Coronary artery (tissue), 2 donors: ENCODE results near the gene SLC37A4.
A peak's percentile ranks its signal among the peaks of the same experiment; 100 is the strongest.
"Not testable (repeated sequence)": the region's sequence is repeated elsewhere in the genome, so short reads cannot be mapped to it uniquely, and the experiment has no call there.

Experiments
- DNase-seq: peaks from one replicate; pipeline ENCODE4 v3.0.0-alpha.2; 2017; ENCODE audit warnings: low spot score
- H3K27ac ChIP-seq, 2 donors: fragments of 200-600 bp; sonication (generic); one replicate each; pipeline ENCODE4 v1.5.1; 2016 to 2019
- H3K4me3 ChIP-seq: fragments of 200-600 bp; sonication (generic); 2 replicates; pipeline ENCODE4 v1.5.1; 2016; ENCODE audit warnings: mild to moderate bottlenecking, moderate library complexity
- CTCF ChIP-seq: fragments of 200-600 bp; sonication (generic); IDR thresholded peaks from one replicate; pipeline ENCODE4 v1.5.1; 2019; ENCODE audit warnings: antibody characterized with exemption

SLC37A4 gene

GRCh38 chr11:119061256-119061655, 30.6 kb upstream of the SLC37A4 start:
- DNase-seq: no peak
- no peak overlapping the region for H3K27ac ChIP-seq
- no peak overlapping the region for H3K4me3 ChIP-seq
- TF ChIP-seq CTCF: no peak

- H3K4me3 ChIP-seq, H3K27ac ChIP-seq, DNase-seq: not testable (repeated sequence)
Measured at GRCh38 chr11:119059128-119059527, 28.5 kb upstream of the SLC37A4 start.

GRCh38 chr11:119057000-119057769, 26.5 kb upstream of the SLC37A4 start, which contains the start of gene HYOU1:
Gene HYOU1 (minus strand): TSS chr11:119057205. CDS start chr11:119056160, 1,045 bp downstream.
- peak within 1 kb of the TSS; percentile 81 to 95 for H3K27ac ChIP-seq
- H3K4me3 ChIP-seq: peak within 1 kb of the TSS; percentile 98
- peak; percentile 98 for DNase-seq
- no peak for TF ChIP-seq CTCF

- peak; percentile 79 for DNase-seq
- H3K4me3 ChIP-seq: peak overlapping the region; percentile 98
- H3K27ac ChIP-seq: peak overlapping the region; percentile 74 to 95
- no peak for TF ChIP-seq CTCF
Measured at GRCh38 chr11:119056421-119056999, 25.8 kb upstream of the SLC37A4 start.

- TF ChIP-seq CTCF: no peak
- DNase-seq: no peak
- Histone ChIP-seq H3K27ac (peak overlapping the region in 1 of 2 donors; percentile 95), H3K4me3 (peak overlapping the region; percentile 98)
Measured at GRCh38 chr11:119055901-119056300, 25.2 kb upstream of the SLC37A4 start.

GRCh38 chr11:119054418-119054817, 23.7 kb upstream of the SLC37A4 start:
- no peak for TF ChIP-seq CTCF
- no peak overlapping the region for H3K4me3 ChIP-seq
- DNase-seq: no peak
- H3K27ac ChIP-seq: no peak overlapping the region

GRCh38 chr11:119052163-119052814, 21.6 kb upstream of the SLC37A4 start:
- TF ChIP-seq CTCF: no peak
- no peak overlapping the region for H3K27ac ChIP-seq
- no peak overlapping the region for H3K4me3 ChIP-seq
- no peak for DNase-seq
